ENCODE measurements around the gene SPAG17.
A peak's percentile ranks its signal among the peaks of the same experiment; 100 is the strongest.
"Not testable (repeated sequence)": the region's sequence is repeated elsewhere in the genome, so short reads cannot be mapped to it uniquely, and the experiment has no call there.

SPAG17 gene

GRCh38 chr1:117933769-117934168 is 251.3 kb downstream of the SPAG17 start:
- DNase-seq = no peak
- in situ Hi-C loops (cut with MboI; ENCODE audit: low pct_unique_long_range_greater_than_20kb, low sequenced_read_pairs) = no loop called here

GRCh38 chr1:117932576-117932975 is 252.5 kb downstream of the SPAG17 start:
- in situ Hi-C loops (cut with MboI; ENCODE audit: low pct_unique_long_range_greater_than_20kb, low sequenced_read_pairs) = no loop called here
- no peak for DNase-seq

- in situ Hi-C loops (cut with MboI; ENCODE audit: low pct_unique_long_range_greater_than_20kb, low sequenced_read_pairs) = no loop called here
- peak; percentile 18 for DNase-seq
Observed at GRCh38 chr1:117930484-117930883, 254.5 kb downstream of the SPAG17 start.

- in situ Hi-C loops (cut with MboI; ENCODE audit: low pct_unique_long_range_greater_than_20kb, low sequenced_read_pairs) = no loop called here
- no peak for DNase-seq
Observed at GRCh38 chr1:117930173-117930447, 254.9 kb downstream of the SPAG17 start.

- peak; percentile 97 for DNase-seq
- in situ Hi-C loops (cut with MboI; ENCODE audit: low pct_unique_long_range_greater_than_20kb, low sequenced_read_pairs) = no loop called here
Observed at GRCh38 chr1:117929343-117930172, 255.5 kb downstream of the SPAG17 start, which contains the start of the genes GDAP2 and WDR3. TSS of gene GDAP2 (minus strand) at chr1:117929621. CDS start at chr1:117920357, 9,264 bp downstream. TSS of gene WDR3 (plus strand) at chr1:117929739. CDS start at chr1:117933320, 3,581 bp downstream.

GRCh38 chr1:117928881-117929342 is 256.1 kb downstream of the SPAG17 start:
- in situ Hi-C loops (cut with MboI; ENCODE audit: low pct_unique_long_range_greater_than_20kb, low sequenced_read_pairs) = no loop called here

GRCh38 chr1:117925981-117926380 is 259.0 kb downstream of the SPAG17 start:
- in situ Hi-C loops (cut with MboI; ENCODE audit: low pct_unique_long_range_greater_than_20kb, low sequenced_read_pairs) = no loop called here
- no peak for DNase-seq

More at GRCh38 chr1:117928881-117929342, 256.1 kb downstream of the SPAG17 start:
- DNase-seq = peak; percentile 68

GRCh38 chr1:117922717-117923116 is 262.3 kb downstream of the SPAG17 start:
- DNase-seq; in situ Hi-C loops (cut with MboI; ENCODE audit: low pct_unique_long_range_greater_than_20kb, low sequenced_read_pairs): not testable (repeated sequence)

- DNase-seq = no peak
- in situ Hi-C loops (cut with MboI; ENCODE audit: low pct_unique_long_range_greater_than_20kb, low sequenced_read_pairs) = no loop called here
Observed at GRCh38 chr1:117921991-117922390, 263.0 kb downstream of the SPAG17 start.

- no peak for DNase-seq
- in situ Hi-C loops (cut with MboI; ENCODE audit: low pct_unique_long_range_greater_than_20kb, low sequenced_read_pairs) = no loop called here
Observed at GRCh38 chr1:117919376-117919775, 265.7 kb downstream of the SPAG17 start.

- in situ Hi-C loops (cut with MboI; ENCODE audit: low pct_unique_long_range_greater_than_20kb, low sequenced_read_pairs) = no loop called here
- DNase-seq = no peak
Observed at GRCh38 chr1:117911051-117911450, 274.0 kb downstream of the SPAG17 start.

- in situ Hi-C loops (cut with MboI; ENCODE audit: low pct_unique_long_range_greater_than_20kb, low sequenced_read_pairs) = no loop called here
- DNase-seq = no peak
Observed at GRCh38 chr1:117905019-117905418, 280.0 kb downstream of the SPAG17 start.

- no peak for DNase-seq
- in situ Hi-C loops (cut with MboI; ENCODE audit: low pct_unique_long_range_greater_than_20kb, low sequenced_read_pairs) = no loop called here
Observed at GRCh38 chr1:117904485-117904884, 280.5 kb downstream of the SPAG17 start.

Data from KBM-7 (cell line).